ENCODE measurements around the gene MAPRE3.

DNA sequence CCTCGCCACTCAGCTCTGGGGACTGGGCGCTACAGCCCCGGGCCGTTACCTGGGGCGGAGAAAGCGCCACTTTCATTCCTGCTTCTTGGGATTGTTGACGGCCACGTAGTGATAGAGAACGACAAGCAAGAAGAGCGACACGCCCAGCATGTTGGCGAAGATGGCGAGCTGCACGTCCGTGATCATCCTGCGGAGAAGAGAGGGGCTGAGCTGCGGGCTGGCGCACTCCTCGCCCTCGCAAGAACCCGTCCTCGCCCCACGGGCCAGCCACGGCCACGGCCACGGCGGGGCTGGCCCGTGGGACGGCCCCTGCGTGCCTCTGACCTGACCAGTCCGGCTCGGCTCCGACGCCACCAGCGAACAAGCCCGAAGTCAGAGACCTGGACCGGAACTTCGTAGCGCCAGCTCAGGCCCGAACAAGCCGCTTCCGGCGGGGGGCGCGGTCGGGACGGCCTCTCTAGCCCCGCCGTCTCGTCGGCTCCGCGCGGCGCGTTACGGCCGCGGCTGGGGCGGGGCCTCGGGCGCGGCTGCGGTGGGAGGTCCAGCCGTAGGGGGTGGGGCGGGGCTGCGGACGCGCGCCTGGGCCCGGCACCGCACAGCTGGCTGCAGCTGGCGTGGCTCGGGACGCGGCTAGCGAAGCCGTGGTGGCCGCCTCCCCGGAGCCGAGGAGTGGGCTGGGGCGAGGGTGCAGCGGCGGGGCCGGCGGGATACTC lies 101.0 kb downstream of the MAPRE3 start, which contains the start of gene OST4:
- TF ChIP-seq, protein P1, sequence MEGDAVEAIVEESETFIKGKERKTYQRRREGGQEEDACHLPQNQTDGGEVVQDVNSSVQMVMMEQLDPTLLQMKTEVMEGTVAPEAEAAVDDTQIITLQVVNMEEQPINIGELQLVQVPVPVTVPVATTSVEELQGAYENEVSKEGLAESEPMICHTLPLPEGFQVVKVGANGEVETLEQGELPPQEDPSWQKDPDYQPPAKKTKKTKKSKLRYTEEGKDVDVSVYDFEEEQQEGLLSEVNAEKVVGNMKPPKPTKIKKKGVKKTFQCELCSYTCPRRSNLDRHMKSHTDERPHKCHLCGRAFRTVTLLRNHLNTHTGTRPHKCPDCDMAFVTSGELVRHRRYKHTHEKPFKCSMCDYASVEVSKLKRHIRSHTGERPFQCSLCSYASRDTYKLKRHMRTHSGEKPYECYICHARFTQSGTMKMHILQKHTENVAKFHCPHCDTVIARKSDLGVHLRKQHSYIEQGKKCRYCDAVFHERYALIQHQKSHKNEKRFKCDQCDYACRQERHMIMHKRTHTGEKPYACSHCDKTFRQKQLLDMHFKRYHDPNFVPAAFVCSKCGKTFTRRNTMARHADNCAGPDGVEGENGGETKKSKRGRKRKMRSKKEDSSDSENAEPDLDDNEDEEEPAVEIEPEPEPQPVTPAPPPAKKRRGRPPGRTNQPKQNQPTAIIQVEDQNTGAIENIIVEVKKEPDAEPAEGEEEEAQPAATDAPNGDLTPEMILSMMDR (IDR thresholded peaks at IDR 0.05; ENCODE audit: low read depth, low read length): no peak
- no peak for TF ChIP-seq EZH2phosphoT487 (IDR thresholded peaks at IDR 0.05; ENCODE audit: low read depth)
